ENCODE data around the gene GRM5.
"Not testable (repeated sequence)": the region's sequence is repeated elsewhere in the genome, so short reads cannot be mapped to it uniquely, and the experiment has no call there.

Gene GRM5

GRCh38 chr11:88835709-88836108 lies 230.1 kb downstream of the GRM5 start:
- not testable (repeated sequence) for DNase-seq (ENCODE audit: low read depth)

GRCh38 chr11:88831303-88831890 lies 234.4 kb downstream of the GRM5 start:
- no peak for DNase-seq (ENCODE audit: low read depth)

DNA sequence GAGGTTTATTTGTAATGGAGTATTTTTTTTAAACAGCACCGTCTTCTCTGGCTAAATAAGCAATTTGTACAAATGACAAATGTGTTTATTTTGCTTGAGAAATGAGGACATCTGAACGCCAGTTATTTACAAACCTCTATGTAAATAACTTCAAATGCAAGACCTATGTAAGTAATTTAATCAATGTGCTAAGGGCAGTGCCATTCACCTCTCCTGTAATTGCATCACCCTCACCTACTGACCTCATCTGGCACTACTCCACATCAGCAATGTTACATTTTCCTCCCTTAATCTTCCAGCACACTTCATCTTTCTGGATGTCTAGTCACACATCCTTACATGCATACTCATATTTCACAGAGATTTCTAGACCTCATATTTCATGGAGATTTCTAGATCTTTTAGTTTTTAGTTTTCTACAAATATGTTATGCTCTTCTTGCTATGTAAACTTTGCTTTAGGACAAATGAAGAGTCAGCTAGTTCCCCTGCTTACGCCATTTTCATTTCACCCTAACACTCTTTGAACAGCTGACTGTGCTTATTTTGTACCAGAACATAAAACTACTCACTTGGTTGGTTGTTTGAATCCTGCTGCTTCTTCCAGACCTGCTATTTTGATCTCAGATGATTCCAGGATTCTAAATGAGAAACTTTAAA lies 238.6 kb downstream of the GRM5 start:
- no peak for DNase-seq (ENCODE audit: low read depth)

DNA sequence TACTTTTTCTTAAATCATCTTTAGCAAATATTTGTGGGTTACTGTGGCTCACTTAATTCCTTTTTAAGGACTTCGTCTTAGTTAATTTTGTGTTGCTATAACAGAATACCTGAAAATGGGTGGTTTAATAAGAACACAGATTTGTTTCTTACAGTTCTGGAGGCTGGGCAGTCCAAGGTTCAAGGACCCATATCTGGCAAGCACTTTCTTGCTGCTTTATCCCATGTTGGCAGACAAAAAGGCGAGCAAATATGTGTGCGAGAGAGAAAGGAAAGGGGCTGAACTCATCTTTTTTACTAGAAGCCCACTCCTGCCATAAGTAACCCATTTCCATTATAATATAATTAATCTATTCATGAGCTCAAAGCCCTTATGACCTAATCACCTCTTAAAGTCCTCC lies 246.2 kb downstream of the GRM5 start:
- DNase-seq (ENCODE audit: low read depth), result no peak

- no peak for DNase-seq (ENCODE audit: low read depth)
Measured at GRCh38 chr11:88818978-88819377, 246.8 kb downstream of the GRM5 start.

DNA sequence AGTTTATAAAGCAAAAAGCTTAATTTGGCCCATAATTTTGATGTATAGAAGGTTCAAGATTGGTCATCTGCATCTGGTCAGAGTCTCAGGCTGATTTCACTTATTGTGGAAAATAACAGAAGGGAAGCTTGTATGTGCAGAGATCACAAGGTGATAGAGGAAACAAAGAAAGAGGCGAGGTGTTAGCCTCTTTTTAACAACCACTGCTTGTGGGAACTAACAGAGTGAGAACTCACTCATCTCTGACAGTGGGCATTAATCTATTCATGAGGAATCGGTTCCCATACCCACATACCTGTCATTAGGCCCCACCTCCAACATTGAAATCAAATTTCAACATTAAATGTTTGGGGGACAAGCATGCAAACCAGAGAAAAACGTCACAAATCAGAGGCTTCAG lies 250.3 kb downstream of the GRM5 start:
- DNase-seq (ENCODE audit: low read depth), result no peak

DNA sequence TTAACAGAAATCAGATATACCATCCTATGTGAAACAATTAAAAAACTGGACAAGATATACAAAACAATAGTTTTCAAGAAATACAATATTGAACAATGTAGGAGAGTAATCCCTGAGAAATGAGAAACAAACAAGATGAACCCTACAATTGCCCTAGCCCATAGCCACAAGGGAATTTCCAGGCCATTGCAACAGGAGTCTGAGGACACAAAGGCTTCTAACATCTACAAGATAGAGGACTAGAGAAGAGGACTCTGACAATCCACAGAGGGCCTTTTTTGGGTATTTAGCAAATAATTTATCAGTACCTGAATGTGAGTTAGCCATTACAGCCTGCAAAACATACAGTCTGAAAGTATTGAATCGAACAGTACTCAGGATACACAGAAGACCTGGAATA lies 251.7 kb downstream of the GRM5 start:
- DNase-seq (ENCODE audit: low read depth), result no peak

GRCh38 chr11:88813233-88813915 lies 252.4 kb downstream of the GRM5 start:
- DNase-seq (ENCODE audit: low read depth), result no peak

GRCh38 chr11:88810420-88811097 lies 255.2 kb downstream of the GRM5 start:
- no peak for DNase-seq (ENCODE audit: low read depth)

DNA sequence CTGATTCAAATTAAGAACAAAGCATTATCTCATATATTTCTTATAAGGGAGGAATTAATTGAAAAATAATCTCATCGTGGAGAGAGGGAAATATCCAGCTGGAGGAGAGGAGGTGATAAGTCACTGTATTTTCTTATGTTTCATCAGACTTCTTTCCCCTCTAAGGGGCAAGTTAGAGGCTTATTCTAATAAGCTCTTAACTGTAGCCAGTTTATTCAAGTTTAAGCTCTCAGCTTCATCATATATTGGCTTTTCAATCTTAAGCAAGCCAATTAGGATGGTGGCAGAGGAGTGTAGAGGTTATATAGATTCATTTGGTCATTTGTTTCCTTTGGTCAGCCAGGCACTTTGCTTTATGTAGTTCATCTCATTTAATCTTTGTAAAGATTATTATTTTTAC lies 256.7 kb downstream of the GRM5 start:
- no peak for DNase-seq (ENCODE audit: low read depth)

DNA sequence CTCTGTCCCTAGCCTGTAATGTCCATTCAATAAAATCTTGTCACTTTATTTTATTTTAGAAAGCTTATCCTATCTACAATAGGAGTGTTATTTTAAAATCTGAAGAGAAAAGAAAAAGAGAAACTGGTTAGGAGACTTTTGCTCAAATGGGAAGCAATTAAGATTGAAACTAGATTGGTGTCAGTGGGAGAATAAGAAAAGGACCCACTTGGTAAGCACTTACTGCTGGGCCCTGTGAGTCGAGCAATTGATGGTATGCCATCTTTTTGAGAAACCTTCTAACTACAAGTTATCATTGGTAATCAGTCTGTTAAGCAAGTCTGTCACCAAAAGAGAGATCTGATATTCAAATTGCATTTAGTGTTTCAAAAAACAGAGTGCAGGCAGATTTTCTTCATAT lies 258.4 kb downstream of the GRM5 start:
- no peak for DNase-seq (ENCODE audit: low read depth)

DNA sequence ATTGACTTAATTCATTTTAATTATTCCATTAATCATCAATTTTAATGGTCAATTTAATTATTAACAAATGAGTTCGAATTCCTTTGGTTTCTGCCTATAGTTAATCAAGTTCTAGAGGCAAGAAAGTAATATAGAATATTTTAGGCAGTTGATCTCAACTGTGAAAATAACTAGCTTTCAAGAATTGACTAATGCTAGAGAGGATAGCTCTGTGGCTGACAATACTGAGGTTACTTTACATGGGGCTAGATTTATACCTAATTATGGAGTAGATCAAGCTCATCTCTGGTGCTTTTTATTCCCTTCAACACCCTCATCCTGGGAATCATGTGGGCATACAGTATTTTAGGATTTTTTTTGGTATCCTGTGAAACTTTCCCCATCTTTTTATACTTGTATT lies 259.4 kb downstream of the GRM5 start:
- no peak for DNase-seq (ENCODE audit: low read depth)

DNA sequence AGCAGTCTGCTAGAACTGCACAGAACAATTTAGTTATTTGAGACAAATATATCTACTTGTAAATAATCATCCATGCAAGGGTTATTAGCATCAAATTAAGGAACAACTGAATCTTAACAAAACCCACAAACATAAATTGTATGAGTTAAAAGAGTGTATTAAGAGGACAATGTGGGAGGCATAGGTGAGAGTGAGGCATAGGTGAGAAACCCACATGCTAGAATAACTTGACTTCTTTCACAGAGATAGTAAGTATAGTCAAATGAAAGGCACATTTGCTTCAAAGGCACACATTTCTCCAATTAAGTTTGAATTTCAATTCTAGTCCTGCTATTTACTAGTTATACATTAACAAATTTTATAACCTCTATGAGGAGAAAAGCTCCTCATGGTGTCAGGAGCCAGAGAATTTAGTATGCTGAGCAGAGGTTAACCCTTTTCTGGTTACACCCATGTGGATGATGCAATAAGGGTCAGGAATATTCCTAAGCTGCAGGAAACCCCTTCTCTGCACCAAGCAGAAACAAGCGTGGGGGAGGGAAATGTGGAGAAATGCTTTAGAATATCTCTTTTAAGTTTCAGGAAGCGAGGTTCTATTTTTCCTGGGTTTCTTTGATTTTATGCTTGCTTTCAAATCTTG lies 264.2 kb downstream of the GRM5 start:
- no peak for DNase-seq (ENCODE audit: low read depth)

- no peak for DNase-seq (ENCODE audit: low read depth)
Measured at GRCh38 chr11:88799771-88800500, 265.8 kb downstream of the GRM5 start.

DNA sequence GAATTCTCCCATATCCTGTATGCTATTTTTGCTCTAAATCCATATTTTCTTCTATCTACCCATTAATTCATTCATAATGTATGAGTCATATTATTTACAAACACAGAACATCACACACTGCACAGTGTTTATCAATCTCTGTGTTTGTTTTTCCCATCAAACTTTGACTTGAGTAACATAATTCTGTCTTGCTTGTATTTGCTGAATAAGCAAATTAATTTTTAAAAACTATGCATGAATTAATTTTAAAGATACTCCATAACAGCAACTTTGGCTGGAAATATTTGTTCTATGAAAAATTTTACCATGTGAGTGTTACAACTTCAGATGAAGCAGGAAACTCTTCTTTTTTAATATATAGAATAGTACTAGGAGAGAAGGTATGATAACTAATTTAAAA lies 275.6 kb downstream of the GRM5 start:
- no peak for DNase-seq (ENCODE audit: low read depth)

DNA sequence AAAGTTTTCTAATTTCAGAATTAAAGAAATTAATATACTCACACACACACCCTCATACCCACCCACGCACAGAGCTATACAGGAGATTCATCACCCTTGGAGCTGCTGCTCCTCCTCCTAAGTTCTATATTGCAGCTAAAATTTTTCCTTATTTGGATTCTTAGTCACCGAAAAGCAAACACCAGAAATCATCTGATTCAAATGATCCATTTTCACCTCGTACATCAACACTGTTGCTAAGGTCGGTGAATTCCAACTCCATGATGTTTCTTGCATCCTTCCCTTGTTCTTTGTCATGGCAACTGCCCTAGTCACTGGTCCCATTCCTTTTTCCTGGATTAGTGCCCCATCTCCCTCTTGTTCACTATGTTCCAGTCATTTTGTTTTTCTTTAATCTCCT lies 286.2 kb downstream of the GRM5 start:
- peak; percentile 19 for DNase-seq (ENCODE audit: low read depth)

- DNase-seq (ENCODE audit: low read depth), result no peak
Measured at GRCh38 chr11:88770475-88771079, 295.2 kb downstream of the GRM5 start.

GRCh38 chr11:88744140-88744539 lies 321.6 kb downstream of the GRM5 start:
- DNase-seq (ENCODE audit: low read depth), result no peak

DNA sequence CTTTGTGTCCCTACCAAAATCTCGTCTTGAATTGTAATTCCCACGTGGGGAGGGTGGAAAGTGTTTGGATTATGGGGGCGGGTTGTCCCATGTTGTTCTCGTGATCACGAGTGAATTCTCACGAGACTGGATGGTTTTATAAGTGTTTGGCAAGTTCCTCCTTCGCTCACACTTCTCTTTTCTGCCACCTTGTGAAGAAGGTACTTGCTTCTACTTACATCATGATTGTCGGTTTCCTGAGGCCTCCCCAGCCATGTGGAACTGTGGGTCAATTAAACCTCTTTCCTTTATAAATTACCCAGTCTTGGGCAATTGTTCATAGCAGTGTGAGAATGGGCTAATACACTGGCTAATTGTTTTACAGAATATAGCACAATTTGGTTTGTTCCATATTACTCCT lies 326.3 kb downstream of the GRM5 start:
- no peak for DNase-seq (ENCODE audit: low read depth)

DNA sequence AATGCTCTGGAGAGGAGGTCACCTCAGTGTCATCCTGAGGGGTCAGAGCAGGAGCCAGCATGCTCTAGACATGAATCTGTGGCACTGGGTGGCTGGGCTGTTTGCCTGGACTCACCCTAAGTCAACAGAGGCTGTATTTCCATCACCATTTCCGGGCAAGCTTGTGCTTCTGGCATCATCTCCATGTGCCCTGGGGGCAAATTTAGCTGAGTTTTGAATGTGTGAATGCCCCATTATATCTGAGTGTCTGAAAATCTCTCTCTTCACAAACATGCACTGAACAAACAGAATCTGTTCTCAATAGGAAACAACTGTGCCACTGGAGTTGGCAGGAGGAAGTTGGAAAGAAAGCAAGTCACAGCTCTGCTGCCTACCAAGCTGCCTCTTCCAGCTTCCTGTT lies 356.2 kb downstream of the GRM5 start:
- no peak for DNase-seq (ENCODE audit: low read depth)

- DNase-seq (ENCODE audit: low read depth), result no peak
Measured at GRCh38 chr11:88704485-88704884, 361.3 kb downstream of the GRM5 start.

Measured in fibroblast of gingiva (primary cell).